T-cell (primary cell): ENCODE data around the gene TOGARAM1. TPM values are rescaled to one million over a fixed set of nuclear protein-coding genes. Genes with fewer than 3 reads are reported as not detected.

Experiments used
- ATAC-seq, 4 experiments: fragments of 200-7000 bp in 3 of 4; fragments of 150-1000 bp in 1 of 4; cut with Tn5 transposase; replicated peaks in 1 of 4; 1 replicate in 3 of 4; 2 replicates in 1 of 4; pipeline ENCODE4 v1.10.0; 2021; ENCODE audit warnings: moderate library complexity in 3 of 4, mild to moderate bottlenecking in 2 of 4, moderate number of reproducible peaks in 1 of 4
- CTCF ChIA-PET, 2 donors: fragments of 300-600 bp; sonication (Branson Sonifier 250); formaldehyde crosslinking; loops; one replicate each; lab custom pipeline; 2022; ENCODE audit warnings: antibody characterized with exemption in 2 of 2; lab: Charles Lee
- POLR2A ChIA-PET, 2 donors: fragments of 300-600 bp; sonication (Branson Sonifier 250); formaldehyde crosslinking; loops; one replicate each; lab custom pipeline; 2022; ENCODE audit warnings: antibody characterized with exemption in 2 of 2; lab: Charles Lee
- DNase-seq, 35 experiments: peaks; one replicate each; pipeline versions ENCODE4 v3.0.0 to v3.0.0-alpha.2; 2013 to 2023
- H3K27ac ChIP-seq: one replicate; pipeline ENCODE4 v1.5.1; 2013; ENCODE audit warnings: low read length
- H3K27me3 ChIP-seq, 2 experiments: replicated peaks in 1 of 2; 1 replicate in 1 of 2; 2 replicates in 1 of 2; pipeline versions ENCODE4 v1.6.1 to v1.7.0; 2013; ENCODE audit warnings: low read length in 1 of 2, mixed read lengths in 1 of 2; ENCODE audit not compliant: control insufficient read depth in 2 of 2, insufficient read depth in 2 of 2; ENCODE audit errors: extremely low read depth in 1 of 2
- H3K36me3 ChIP-seq, 2 donors: 1 replicate in 1 of 2; 2 replicates in 1 of 2; pipeline versions ENCODE4 v1.6.1 to v1.7.0; 2013; ENCODE audit warnings: low read length in 1 of 2; ENCODE audit not compliant: control insufficient read depth in 2 of 2, insufficient read depth in 1 of 2; ENCODE audit errors: extremely low read depth in 1 of 2
- H3K4me1 ChIP-seq, 2 experiments: 1 replicate in 1 of 2; 2 replicates in 1 of 2; pipeline versions ENCODE4 v1.6.1 to v1.7.0; 2013; ENCODE audit warnings: low read length in 2 of 2, mixed read lengths in 1 of 2; ENCODE audit not compliant: insufficient read depth in 2 of 2, control insufficient read depth in 1 of 2; ENCODE audit errors: extremely low read depth in 1 of 2
- H3K4me3 ChIP-seq, 2 donors: 1 replicate in 1 of 2; 2 replicates in 1 of 2; pipeline versions ENCODE4 v1.5.1 to v1.7.0; 2013; ENCODE audit warnings: mild to moderate bottlenecking in 2 of 2, low read length in 1 of 2, moderate library complexity in 1 of 2; ENCODE audit not compliant: control insufficient read depth in 1 of 2; ENCODE audit errors: extremely low read depth in 1 of 2
- H3K9me3 ChIP-seq: 2 replicates; pipeline ENCODE4 v1.7.0; 2013
- H3K27ac Mint-ChIP-seq, 2 donors: one replicate each; pipeline ENCODE4 v1.8.0; 2020 to 2021; ENCODE audit warnings: mild to moderate bottlenecking in 2 of 2, mixed read lengths in 2 of 2
- H3K27me3 Mint-ChIP-seq, 2 donors: one replicate each; pipeline ENCODE4 v1.8.0; 2021 to 2022; ENCODE audit warnings: mixed read lengths in 2 of 2
- H3K36me3 Mint-ChIP-seq: one replicate; pipeline ENCODE4 v1.8.0; 2021; ENCODE audit warnings: mixed read lengths
- H3K4me1 Mint-ChIP-seq, 3 donors: one replicate each; pipeline ENCODE4 v1.8.0; 2020 to 2022; ENCODE audit warnings: mixed read lengths in 3 of 3, mild to moderate bottlenecking in 1 of 3
- H3K4me3 Mint-ChIP-seq, 3 donors: one replicate each; pipeline ENCODE4 v1.8.0; 2020 to 2022; ENCODE audit warnings: mild to moderate bottlenecking in 3 of 3, mixed read lengths in 3 of 3, moderate library complexity in 3 of 3
- H3K9me3 Mint-ChIP-seq, 3 donors: one replicate each; pipeline ENCODE4 v1.8.0; 2020 to 2022; ENCODE audit warnings: mixed read lengths in 3 of 3
- WGBS: methylation state at CpG from one replicate; pipeline ENCODE4 v1.1.5; 2013; ENCODE audit warnings: missing lambda C conversion rate; ENCODE audit not compliant: insufficient coverage; 5-methylcytosine and 5-hydroxymethylcytosine counted together
- total RNA-seq, 35 experiments: library from RNA in 6 of 35; stranded (reverse) in 6 of 35; fragments of 120-200 nt in 1 of 35; gene quantifications; one replicate each; pipeline versions ENCODE4 v1.2.1 to v1.2.4 and lab custom pipeline; 2013 to 2026

The TOGARAM1 gene
- total RNA-seq, 5 donors from 2014 or later (not counting 1 experiment from before 2014, with no cell fraction given), result 10.9 to 17.1 (median 11.1) TPM

DNA sequence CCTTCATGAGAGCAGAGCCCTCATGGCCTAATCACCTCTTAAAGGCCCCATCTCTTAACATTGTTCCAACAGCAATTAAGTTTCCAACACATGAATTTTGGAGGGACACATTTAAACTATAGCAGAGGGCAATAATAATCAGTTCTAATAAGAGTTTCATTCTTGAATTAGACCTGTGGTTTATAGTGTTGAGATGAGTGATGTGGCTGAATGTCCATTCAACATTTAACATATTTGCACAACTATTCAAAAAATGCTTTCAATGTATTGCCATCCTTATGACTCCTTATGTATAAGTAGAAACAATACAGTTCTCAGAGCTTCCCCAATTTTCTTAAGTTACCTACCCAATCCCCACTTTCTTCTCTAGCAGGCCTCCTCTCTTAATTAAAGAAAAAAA lies 21.8 kb upstream of the TOGARAM1 start:
- Histone ChIP-seq H3K4me3 (no peak overlapping the region), H3K4me1 (peaks cover 5 to 7% of the 10 kb centered on the region in 2 experiments), H3K27ac (peak overlapping the region; percentile 38), H3K27me3 (no peaks in the 10 kb centered on the region), H3K36me3 (peaks cover 4 to 48% of the 10 kb centered on the region in 2 donors), H3K9me3 (no peaks in the 10 kb centered on the region)
- Mint-ChIP-seq H3K27me3 (no peaks in the 10 kb centered on the region), H3K9me3 (peaks cover 0 to 5% (median 0%) of the 10 kb centered on the region in 3 donors), H3K36me3 (peaks cover 69% of the 10 kb centered on the region), H3K27ac (peak overlapping the region; percentile 5 to 34), H3K4me1 (peaks cover 59 to 69% (median 59%) of the 10 kb centered on the region in 3 donors), H3K4me3 (no peak overlapping the region)
- no peak for ATAC-seq
- no peak for DNase-seq
- ChIA-PET CTCF (no interaction called here), POLR2A (no interaction called here)

DNA sequence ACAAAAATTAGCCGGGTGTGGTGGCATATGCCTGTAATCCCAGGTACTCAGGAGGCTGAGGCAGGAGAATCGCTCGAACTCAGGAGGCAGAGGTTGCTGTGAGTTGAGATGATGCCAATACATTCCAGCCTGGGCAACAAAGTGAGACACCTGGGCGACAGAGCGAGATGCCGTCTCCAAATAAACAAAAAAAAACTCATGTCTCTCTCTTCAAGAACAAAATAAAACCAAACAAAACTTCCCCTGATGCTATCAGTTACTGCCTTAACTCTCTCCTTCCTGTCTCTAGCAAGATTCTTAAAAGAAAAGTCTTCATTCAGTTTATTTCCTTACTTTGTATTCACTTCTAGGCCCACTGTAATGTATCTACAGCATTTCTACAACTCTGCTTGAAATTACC lies 21.0 kb upstream of the TOGARAM1 start:
- POLR2A ChIA-PET, result no interaction called here
- WGBS, result 80% methylated on average over 1 of the region's 6 CpGs
- H3K9me3 Mint-ChIP-seq, result peaks cover 0 to 5% (median 0%) of the 10 kb centered on the region in 3 donors
- peak overlapping the region; percentile 38 for H3K27ac ChIP-seq
- ATAC-seq (peak in 1 of 4 experiments; percentile 77), DNase-seq (peak in 1 of 35 experiments; percentile 23)
- H3K4me1 ChIP-seq, result peaks cover 5 to 7% of the 10 kb centered on the region in 2 experiments
- peaks cover 4 to 53% of the 10 kb centered on the region in 2 donors for H3K36me3 ChIP-seq
- H3K27ac Mint-ChIP-seq, result peak overlapping the region; percentile 5 to 34
- no peaks in the 10 kb centered on the region for H3K27me3 Mint-ChIP-seq
- H3K4me3 Mint-ChIP-seq, result peak overlapping the region in 1 of 3 donors; percentile 41
- peaks cover 75% of the 10 kb centered on the region for H3K36me3 Mint-ChIP-seq
- H3K4me1 Mint-ChIP-seq, result peaks cover 59 to 71% (median 62%) of the 10 kb centered on the region in 3 donors
- H3K27me3 ChIP-seq, result no peaks in the 10 kb centered on the region
- CTCF ChIA-PET, result no interaction called here
- no peaks in the 10 kb centered on the region for H3K9me3 ChIP-seq
- H3K4me3 ChIP-seq, result no peak overlapping the region

DNA sequence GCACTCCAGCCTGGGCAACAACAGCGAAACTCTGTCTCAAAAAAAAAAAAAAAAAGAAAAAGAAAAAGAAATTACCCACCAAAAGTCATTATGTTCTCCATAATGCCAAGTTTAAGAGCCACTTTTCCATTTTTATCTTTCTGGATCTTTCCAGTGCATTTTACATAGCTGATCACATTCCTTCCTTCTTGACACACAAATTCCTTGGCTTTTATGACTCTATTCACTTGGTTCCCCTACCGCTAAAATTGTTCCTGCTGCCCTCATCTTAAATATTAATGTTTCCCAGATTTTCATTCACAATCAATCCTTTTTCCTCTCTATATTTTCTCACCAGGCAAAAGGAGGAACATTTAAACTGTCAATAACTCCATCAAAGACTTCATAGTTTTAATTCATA lies 20.4 kb upstream of the TOGARAM1 start:
- 100% methylated on average over 1 of the region's 2 CpGs for WGBS
- ChIA-PET CTCF (interaction anchor here in 1 of 2 donors (0.6 to 1.1 kb wide), 2 partner anchors 20 to 28 kb away, joined by 6 to 8 read pairs; partner anchors contain the start of genes KLHL28 and TOGARAM1), POLR2A (interaction anchor here (0.7 to 1.5 kb wide), 3 partner anchors 16 to 257 kb away, joined by 4 to 10 read pairs (median 8); partner anchors contain the start of gene KLHL28 (in 1 of the 2))
- H3K27ac Mint-ChIP-seq, result peak overlapping the region in 1 of 2 donors; percentile 36
- ATAC-seq (no peak), DNase-seq (no peak)
- H3K36me3 Mint-ChIP-seq, result peaks cover 70% of the 10 kb centered on the region
- H3K9me3 ChIP-seq, result no peaks in the 10 kb centered on the region
- peaks cover 4 to 49% of the 10 kb centered on the region in 2 donors for H3K36me3 ChIP-seq
- peaks cover 53 to 66% (median 59%) of the 10 kb centered on the region in 3 donors for H3K4me1 Mint-ChIP-seq
- H3K4me1 ChIP-seq, result peaks cover 5 to 7% of the 10 kb centered on the region in 2 experiments
- no peaks in the 10 kb centered on the region for H3K27me3 Mint-ChIP-seq
- H3K27ac ChIP-seq, result no peak overlapping the region
- H3K4me3 Mint-ChIP-seq, result peak overlapping the region; percentile 2 to 15 (median 4)
- H3K27me3 ChIP-seq, result no peaks in the 10 kb centered on the region
- no peak overlapping the region for H3K4me3 ChIP-seq
- H3K9me3 Mint-ChIP-seq, result peaks cover 0 to under 1% (median 0%) of the 10 kb centered on the region in 3 donors

DNA sequence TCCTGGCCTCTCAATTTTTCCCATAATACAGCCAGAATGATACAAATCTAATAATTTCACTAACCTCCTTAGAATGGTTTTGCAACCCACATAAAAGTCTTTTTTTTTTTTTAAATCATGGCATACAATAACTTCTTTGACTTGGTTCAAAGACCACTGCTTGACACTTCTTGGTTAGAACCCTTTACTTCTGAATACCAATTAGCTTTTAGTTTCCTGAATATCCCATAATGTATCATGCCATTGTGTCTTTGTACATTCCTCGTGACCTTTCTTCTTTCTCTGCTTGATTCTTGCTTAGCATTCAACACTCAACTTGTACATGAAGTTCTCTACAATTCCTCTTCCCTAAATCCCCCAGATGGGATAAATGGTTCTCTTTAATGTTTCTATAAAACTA lies 19.6 kb upstream of the TOGARAM1 start:
- CTCF ChIA-PET, result interaction anchor here (0.6 to 1.1 kb wide), 3 partner anchors 15 to 33 kb away, joined by 3 to 6 read pairs (median 6); partner anchors contain the start of genes KLHL28 (in 1 of the 2) and TOGARAM1 (in 1 of the 2)
- H3K27me3 Mint-ChIP-seq, result no peaks in the 10 kb centered on the region
- no peak for DNase-seq
- Histone ChIP-seq H3K27ac (no peak overlapping the region), H3K27me3 (no peaks in the 10 kb centered on the region), H3K36me3 (peaks cover 4 to 46% of the 10 kb centered on the region in 2 donors), H3K4me3 (no peak overlapping the region), H3K9me3 (no peaks in the 10 kb centered on the region), H3K4me1 (peaks cover 5 to 7% of the 10 kb centered on the region in 2 experiments)
- peak overlapping the region in 1 of 3 donors; percentile 15 for H3K4me3 Mint-ChIP-seq
- POLR2A ChIA-PET, result interaction anchor here (0.6 to 1.5 kb wide), 3 partner anchors 15 to 81 kb away, joined by 4 to 10 read pairs (median 4); partner anchors contain the start of gene KLHL28 (in 1 of the 2)
- H3K9me3 Mint-ChIP-seq, result peaks cover 0 to 4% (median 3%) of the 10 kb centered on the region in 3 donors
- H3K36me3 Mint-ChIP-seq, result peaks cover 73% of the 10 kb centered on the region
- ATAC-seq, result no peak
- WGBS, result no CpG with 5 or more reads among the region's 1 CpG
- H3K27ac Mint-ChIP-seq, result peak overlapping the region in 1 of 2 donors; percentile 36
- peaks cover 55 to 68% (median 59%) of the 10 kb centered on the region in 3 donors for H3K4me1 Mint-ChIP-seq

- Histone ChIP-seq H3K9me3 (no peaks in the 10 kb centered on the region), H3K27me3 (no peaks in the 10 kb centered on the region), H3K27ac (no peak overlapping the region), H3K36me3 (peaks cover 4 to 43% of the 10 kb centered on the region in 2 donors), H3K4me1 (peaks cover 5 to 7% of the 10 kb centered on the region in 2 experiments), H3K4me3 (no peak overlapping the region)
- Mint-ChIP-seq H3K27ac (no peak overlapping the region), H3K27me3 (no peaks in the 10 kb centered on the region), H3K36me3 (peaks cover 71% of the 10 kb centered on the region), H3K4me1 (peaks cover 57 to 73% (median 59%) of the 10 kb centered on the region in 3 donors), H3K4me3 (no peak overlapping the region), H3K9me3 (peaks cover 0 to 4% (median 3%) of the 10 kb centered on the region in 3 donors)
- ChIA-PET POLR2A (interaction anchor here in 1 of 2 donors (1.4 kb wide), 1 partner anchor 18 kb away, joined by 4 read pairs; the partner anchor contains the start of genes KLHL28 and TOGARAM1), CTCF (interaction anchor here in 1 of 2 donors (0.6 kb wide), 1 partner anchor 80 kb away, joined by 3 read pairs; no protein-coding TSS in a partner anchor)
- no peak for ATAC-seq
- no peak for DNase-seq
These were observed 17.9 kb upstream of the TOGARAM1 start for GRCh38 chr14:44944107-44944506.

GRCh38 chr14:44945264-44945663 lies 16.7 kb upstream of the TOGARAM1 start:
- Histone ChIP-seq H3K27ac (no peak overlapping the region), H3K4me3 (no peak overlapping the region), H3K4me1 (peaks cover 3 to 7% of the 10 kb centered on the region in 2 experiments), H3K27me3 (no peaks in the 10 kb centered on the region), H3K36me3 (peaks cover 4 to 38% of the 10 kb centered on the region in 2 donors), H3K9me3 (no peaks in the 10 kb centered on the region)
- CTCF ChIA-PET, result no interaction called here
- H3K9me3 Mint-ChIP-seq, result peaks cover 0 to 4% (median 3%) of the 10 kb centered on the region in 3 donors
- peaks cover 54 to 71% (median 56%) of the 10 kb centered on the region in 3 donors for H3K4me1 Mint-ChIP-seq
- H3K36me3 Mint-ChIP-seq, result peaks cover 60% of the 10 kb centered on the region
- H3K4me3 Mint-ChIP-seq, result no peak overlapping the region
- no peaks in the 10 kb centered on the region for H3K27me3 Mint-ChIP-seq
- H3K27ac Mint-ChIP-seq, result no peak overlapping the region
- 100% methylated on average over 1 of the region's 4 CpGs for WGBS
- POLR2A ChIA-PET, result interaction anchor here in 1 of 2 donors (0.6 kb wide), 1 partner anchor 10 kb away, joined by 3 read pairs; no protein-coding TSS in a partner anchor
- DNase-seq (no peak), ATAC-seq (no peak)
